B cell (primary cell): ENCODE data around the gene MDGA2. TPM values are rescaled to one million over a fixed set of nuclear protein-coding genes. Genes with fewer than 3 reads are reported as not detected.

Experiments used
- ATAC-seq: fragments of 200-7000 bp; cut with Tn5 transposase; one replicate; pipeline ENCODE4 v1.10.0; 2021; ENCODE audit warnings: low read depth, mild to moderate bottlenecking, moderate number of reproducible peaks, moderate library complexity
- CTCF ChIA-PET: fragments of 350-600 bp; sonication (Branson Sonifier 250); formaldehyde crosslinking; loops from one replicate; lab custom pipeline; 2021; ENCODE audit warnings: antibody characterized with exemption, inconsistent platforms; lab: Charles Lee
- POLR2A ChIA-PET: fragments of 350-600 bp; sonication (Branson Sonifier 250); formaldehyde crosslinking; loops from one replicate; lab custom pipeline; 2021; ENCODE audit warnings: antibody characterized with exemption; lab: Charles Lee
- DNase-seq: peaks from one replicate; pipeline ENCODE4 v3.0.0; 2013
- H2AFZ ChIP-seq: 2 replicates; pipeline ENCODE4 v1.6.1; 2012; ENCODE audit warnings: mild to moderate bottlenecking, low read depth, low read length; ENCODE audit not compliant: insufficient read depth, poor library complexity, severe bottlenecking
- H3K27ac ChIP-seq, 2 donors: 1 replicate in 1 of 2; 2 replicates in 1 of 2; pipeline ENCODE4 v1.5.1; 2012 to 2013; ENCODE audit warnings: low read length in 2 of 2, mild to moderate bottlenecking in 2 of 2, moderate library complexity in 1 of 2
- H3K27me3 ChIP-seq, 4 experiments: fragments of 200-600 bp in 1 of 4; sonication (generic) in 1 of 4; replicated peaks in 1 of 4; 1 replicate in 2 of 4; 2 replicates in 2 of 4; pipeline versions ENCODE4 v1.6.1 to v1.7.0; 2013 to 2016; ENCODE audit warnings: low read length in 3 of 4, mild to moderate bottlenecking in 2 of 4, mixed read lengths in 1 of 4, moderate library complexity in 1 of 4; ENCODE audit not compliant: insufficient read depth in 4 of 4, control insufficient read depth in 3 of 4; ENCODE audit errors: control extremely low read depth in 1 of 4
- H3K36me3 ChIP-seq, 2 experiments: replicated peaks in 1 of 2; 1 replicate in 1 of 2; 2 replicates in 1 of 2; pipeline versions ENCODE4 v1.6.1 to v1.7.1; 2013; ENCODE audit warnings: low read length in 1 of 2; ENCODE audit not compliant: insufficient read depth in 2 of 2, control insufficient read depth in 1 of 2; ENCODE audit errors: control extremely low read depth in 1 of 2, extremely low read depth in 1 of 2
- H3K4me1 ChIP-seq, 2 donors: fragments of 200-600 bp in 1 of 2; sonication (generic) in 1 of 2; 1 replicate in 1 of 2; 2 replicates in 1 of 2; pipeline versions ENCODE4 v1.5.1 to v1.6.1; 2013 to 2017; ENCODE audit warnings: low read length in 2 of 2; ENCODE audit not compliant: control insufficient read depth in 2 of 2, insufficient read depth in 2 of 2
- H3K4me2 ChIP-seq: replicated peaks from 2 replicates; pipeline ENCODE3; 2012; ENCODE audit warnings: mild to moderate bottlenecking, low read depth, low read length; ENCODE audit not compliant: poor library complexity, severe bottlenecking
- H3K4me3 ChIP-seq, 5 experiments: fragments of 200-600 bp in 1 of 5; sonication (generic) in 1 of 5; 1 replicate in 3 of 5; 2 replicates in 2 of 5; pipeline versions ENCODE4 v1.5.1 to v1.7.0; 2011 to 2016; ENCODE audit warnings: low read length in 4 of 5, mild to moderate bottlenecking in 4 of 5, low read depth in 2 of 5, control low read depth in 1 of 5, moderate library complexity in 1 of 5; ENCODE audit not compliant: insufficient read depth in 1 of 5; ENCODE audit errors: control extremely low read depth in 1 of 5, extremely low read depth in 1 of 5
- H3K79me2 ChIP-seq: fragments of 200-600 bp; sonication (generic); one replicate; pipeline ENCODE4 v1.6.0; 2016; ENCODE audit warnings: low read length; ENCODE audit not compliant: control insufficient read depth, insufficient read depth
- H3K9ac ChIP-seq: fragments of 200-600 bp; sonication (generic); 2 replicates; pipeline ENCODE4 v1.6.1; 2017; ENCODE audit warnings: mild to moderate bottlenecking, low read length, moderate library complexity
- H3K9me3 ChIP-seq, 3 donors: one replicate each; pipeline versions ENCODE4 v1.6.1 to v1.7.1; 2013; ENCODE audit warnings: low read length in 2 of 3; ENCODE audit not compliant: control insufficient read depth in 2 of 3, insufficient read depth in 1 of 3; ENCODE audit errors: control extremely low read depth in 1 of 3
- H4K20me1 ChIP-seq: 2 replicates; pipeline ENCODE4 v1.6.0; 2012; ENCODE audit warnings: mild to moderate bottlenecking, low read length; ENCODE audit not compliant: insufficient read depth, control insufficient read depth, poor library complexity, severe bottlenecking
- H3K27ac Mint-ChIP-seq: one replicate; pipeline ENCODE4 v1.8.0; 2021; ENCODE audit warnings: mixed read lengths
- H3K27me3 Mint-ChIP-seq: one replicate; pipeline ENCODE4 v1.8.0; 2021; ENCODE audit warnings: mixed read lengths
- H3K4me1 Mint-ChIP-seq: one replicate; pipeline ENCODE4 v1.8.0; 2021; ENCODE audit warnings: mixed read lengths
- H3K4me3 Mint-ChIP-seq: one replicate; pipeline ENCODE4 v1.8.0; 2021; ENCODE audit warnings: mixed read lengths
- H3K9me3 Mint-ChIP-seq: one replicate; pipeline ENCODE4 v1.8.0; 2022; ENCODE audit warnings: mixed read lengths; ENCODE audit not compliant: insufficient read depth
- EZH2 ChIP-seq: IDR thresholded peaks from 2 replicates; pipeline ENCODE4 v1.6.1; 2012; ENCODE audit warnings: borderline replicate concordance, low read depth, mild to moderate bottlenecking, moderate library complexity, low read length; ENCODE audit not compliant: insufficient read depth, poor library complexity, severe bottlenecking
- WGBS: methylation state at CpG from one replicate; pipeline ENCODE4 v1.1.5; 2013; ENCODE audit warnings: missing lambda C conversion rate; ENCODE audit not compliant: insufficient coverage; 5-methylcytosine and 5-hydroxymethylcytosine counted together
- intact Hi-C: fragments of 100-400 bp; cut with micrococcal nuclease; formaldehyde crosslinking; loops from one replicate; pipeline ENCODE4 v1.10.0; 2022
- polyA plus RNA-seq: library from polyadenylated mRNA; depleted of rRNA; stranded (reverse); fragments of >200 nt; gene quantifications from 2 replicates; pipeline ENCODE4 v1.2.3, GENCODE V29; 2012
- total RNA-seq, 2 donors: library from RNA; stranded (reverse); fragments of 120-200 nt in 1 of 2; gene quantifications; 1 replicate in 1 of 2; 2 replicates in 1 of 2; pipeline versions ENCODE4 v1.2.3 to v1.2.4, GENCODE V29; 2013 to 2022
- TF ChIP-seq, protein P1 (sequence below): fragments of 200-600 bp; IDR thresholded peaks from one replicate; pipeline ENCODE4 v1.8.0; 2022; ENCODE audit warnings: antibody characterized with exemption, mild to moderate bottlenecking

The MDGA2 gene
- total and polyA plus RNA-seq, 2 donors (not counting 1 experiment from before 2014, with no cell fraction given), result not detected

- Histone ChIP-seq H2AFZ (no peak overlapping the region), H3K27ac (no peak overlapping the region), H3K79me2 (no peaks in the 10 kb centered on the region), H3K27me3 (no peaks in the 10 kb centered on the region), H3K9ac (no peak overlapping the region), H3K4me3 (no peak overlapping the region), H3K4me1 (no peaks in the 10 kb centered on the region), H4K20me1 (no peaks in the 10 kb centered on the region), H3K4me2 (no peak overlapping the region), H3K36me3 (no peaks in the 10 kb centered on the region), H3K9me3 (no peaks in the 10 kb centered on the region)
- Mint-ChIP-seq H3K4me3 (no peak overlapping the region), H3K27ac (no peak overlapping the region), H3K27me3 (no peaks in the 10 kb centered on the region), H3K4me1 (no peaks in the 10 kb centered on the region), H3K9me3 (no peaks in the 10 kb centered on the region)
- TF ChIP-seq, protein P1, sequence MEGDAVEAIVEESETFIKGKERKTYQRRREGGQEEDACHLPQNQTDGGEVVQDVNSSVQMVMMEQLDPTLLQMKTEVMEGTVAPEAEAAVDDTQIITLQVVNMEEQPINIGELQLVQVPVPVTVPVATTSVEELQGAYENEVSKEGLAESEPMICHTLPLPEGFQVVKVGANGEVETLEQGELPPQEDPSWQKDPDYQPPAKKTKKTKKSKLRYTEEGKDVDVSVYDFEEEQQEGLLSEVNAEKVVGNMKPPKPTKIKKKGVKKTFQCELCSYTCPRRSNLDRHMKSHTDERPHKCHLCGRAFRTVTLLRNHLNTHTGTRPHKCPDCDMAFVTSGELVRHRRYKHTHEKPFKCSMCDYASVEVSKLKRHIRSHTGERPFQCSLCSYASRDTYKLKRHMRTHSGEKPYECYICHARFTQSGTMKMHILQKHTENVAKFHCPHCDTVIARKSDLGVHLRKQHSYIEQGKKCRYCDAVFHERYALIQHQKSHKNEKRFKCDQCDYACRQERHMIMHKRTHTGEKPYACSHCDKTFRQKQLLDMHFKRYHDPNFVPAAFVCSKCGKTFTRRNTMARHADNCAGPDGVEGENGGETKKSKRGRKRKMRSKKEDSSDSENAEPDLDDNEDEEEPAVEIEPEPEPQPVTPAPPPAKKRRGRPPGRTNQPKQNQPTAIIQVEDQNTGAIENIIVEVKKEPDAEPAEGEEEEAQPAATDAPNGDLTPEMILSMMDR, result no peak
- TF ChIP-seq EZH2, result no peak
- WGBS, result no CpG with 5 or more reads among the region's 1 CpG
- no peak for ATAC-seq
- ChIA-PET CTCF (no interaction called here), POLR2A (no interaction called here)
- DNase-seq, result no peak
- intact Hi-C loops, result no loop called here
These were observed 410.6 kb downstream of the MDGA2 start for GRCh38 chr14:47264842-47265241.

DNA sequence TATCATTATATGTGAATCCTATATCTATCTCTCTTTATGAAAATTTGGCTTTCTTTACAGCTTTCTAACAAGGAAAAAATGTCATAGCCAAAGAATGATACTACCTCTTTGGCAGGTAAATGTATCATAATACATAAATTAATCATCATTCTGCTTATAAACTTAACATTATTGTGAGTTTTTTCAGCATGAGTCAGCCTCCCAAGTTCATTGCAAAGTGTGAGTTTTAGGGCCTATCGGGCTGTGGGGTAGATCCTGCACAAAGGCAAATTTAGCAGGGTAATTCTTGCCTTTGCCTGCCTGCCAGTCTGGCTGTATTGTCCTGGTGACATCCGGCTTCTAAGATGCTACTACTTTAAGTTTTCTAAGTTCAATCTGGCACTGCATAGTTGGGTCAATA is 412.6 kb downstream of the MDGA2 start:
- Mint-ChIP-seq H3K27me3 (no peaks in the 10 kb centered on the region), H3K4me1 (no peaks in the 10 kb centered on the region), H3K4me3 (no peak overlapping the region), H3K27ac (no peak overlapping the region), H3K9me3 (no peaks in the 10 kb centered on the region)
- ATAC-seq, result no peak
- Histone ChIP-seq H3K27ac (no peak overlapping the region), H3K36me3 (no peaks in the 10 kb centered on the region), H3K4me2 (no peak overlapping the region), H4K20me1 (no peaks in the 10 kb centered on the region), H3K27me3 (no peaks in the 10 kb centered on the region), H3K4me3 (no peak overlapping the region), H3K9ac (no peak overlapping the region), H3K4me1 (no peaks in the 10 kb centered on the region), H3K79me2 (no peaks in the 10 kb centered on the region), H3K9me3 (no peaks in the 10 kb centered on the region), H2AFZ (no peak overlapping the region)
- TF ChIP-seq EZH2, result no peak
- TF ChIP-seq, protein P1, result no peak
- intact Hi-C loops, result no loop called here
- CTCF ChIA-PET, result no interaction called here
- 83% methylated on average over 1 of the region's 2 CpGs for WGBS
- no peak for DNase-seq
- POLR2A ChIA-PET, result no interaction called here
